Measurements from ENCODE around the gene PTGDR2.

The PTGDR2 gene

DNA sequence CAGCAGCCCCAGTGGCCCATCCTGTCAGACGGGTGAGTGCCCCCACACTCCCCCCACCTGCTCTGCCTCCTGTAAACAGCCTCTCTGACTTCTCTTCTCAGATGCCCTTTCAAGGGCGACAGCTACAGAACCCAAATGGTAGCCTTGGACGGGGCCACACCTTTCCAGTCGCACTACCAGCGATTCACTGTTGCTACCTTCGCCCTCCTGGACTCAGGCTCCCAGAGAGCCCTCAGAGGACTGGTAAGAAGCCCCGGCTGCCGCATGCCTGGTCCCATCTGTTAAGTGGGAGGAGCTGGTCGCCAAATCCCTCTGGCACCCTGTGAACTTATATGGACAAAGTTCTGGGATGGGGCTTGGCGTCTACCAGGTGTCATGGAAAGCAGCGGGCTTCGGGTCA lies 17.8 kb upstream of the PTGDR2 start:
- FAIRE-seq = no peak
- TF ChIP-seq CTCF (IDR thresholded peaks at IDR 0.05; ENCODE audit: insufficient read depth, missing control alignments) = no peak
- DNase-seq (ENCODE audit: insufficient read length, low spot score) = no peak

- FAIRE-seq (no peak), DNase-seq (ENCODE audit: insufficient read length, low spot score) (no peak)
- TF ChIP-seq CTCF (IDR thresholded peaks at IDR 0.05; ENCODE audit: insufficient read depth, missing control alignments) = no peak
Observed at GRCh38 chr11:60872961-60873524, 17.3 kb upstream of the PTGDR2 start.

- TF ChIP-seq CTCF (IDR thresholded peaks at IDR 0.05; ENCODE audit: insufficient read depth, missing control alignments) = no peak
- FAIRE-seq (no peak), DNase-seq (ENCODE audit: insufficient read length, low spot score) (no peak)
Observed at GRCh38 chr11:60872124-60872960, 16.6 kb upstream of the PTGDR2 start.

GRCh38 chr11:60871378-60872061 lies 15.8 kb upstream of the PTGDR2 start:
- TF ChIP-seq CTCF (IDR thresholded peaks at IDR 0.05; ENCODE audit: insufficient read depth, missing control alignments) = no peak
- no peak for FAIRE-seq
- DNase-seq (ENCODE audit: insufficient read length, low spot score) = no peak

- FAIRE-seq (no peak), DNase-seq (ENCODE audit: insufficient read length, low spot score) (no peak)
- no peak for TF ChIP-seq CTCF (IDR thresholded peaks at IDR 0.05; ENCODE audit: insufficient read depth, missing control alignments)
Observed at GRCh38 chr11:60870733-60871377, 15.1 kb upstream of the PTGDR2 start.

DNA sequence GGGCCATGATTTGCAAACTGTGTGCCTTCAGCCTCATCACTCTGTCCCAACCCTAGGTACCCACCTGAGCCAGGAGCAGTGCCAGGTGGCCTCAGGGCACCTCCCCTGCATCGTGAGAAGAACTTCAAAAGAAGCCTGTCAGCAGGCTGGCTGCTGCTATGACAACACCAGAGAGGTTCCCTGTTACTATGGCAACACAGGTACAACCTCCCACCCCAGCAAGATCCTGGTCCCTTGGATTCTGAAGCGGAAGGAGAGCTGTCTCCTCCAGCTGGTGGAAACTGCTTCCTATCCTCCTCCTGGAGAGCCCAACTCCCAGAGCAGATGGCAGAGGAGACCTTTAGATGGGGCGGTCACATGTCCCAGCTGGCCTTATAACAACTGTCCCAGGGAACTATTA lies 14.5 kb upstream of the PTGDR2 start:
- no peak for DNase-seq (ENCODE audit: insufficient read length, low spot score)
- FAIRE-seq = no peak
- no peak for TF ChIP-seq CTCF (IDR thresholded peaks at IDR 0.05; ENCODE audit: insufficient read depth, missing control alignments)
